Uterus (tissue), 4 donors: Measurements from ENCODE around the gene EGLN2. TPM values are rescaled to one million over a fixed set of nuclear protein-coding genes. Genes with fewer than 3 reads are reported as not detected.
"Not testable (repeated sequence)": the region's sequence is repeated elsewhere in the genome, so short reads cannot be mapped to it uniquely, and the experiment has no call there.

ENCODE experiments used
- DNase-seq, 2 donors: peaks; one replicate each; pipeline ENCODE4 v3.0.0-alpha.2; 2019 to 2020
- H3K27ac ChIP-seq, 2 donors: fragments of 200-600 bp; sonication (generic); 1 replicate in 1 of 2; 2 replicates in 1 of 2; pipeline ENCODE4 v1.5.1; 2016 to 2018
- H3K27me3 ChIP-seq, 2 donors: fragments of 200-600 bp; sonication (generic); one replicate each; pipeline ENCODE4 v1.5.1; 2018 to 2019; ENCODE audit warnings: control low read depth in 1 of 2
- H3K36me3 ChIP-seq, 2 donors: fragments of 200-600 bp; sonication (generic); one replicate each; pipeline ENCODE4 v1.5.1; 2019; ENCODE audit warnings: control low read depth in 1 of 2
- H3K4me1 ChIP-seq, 2 donors: fragments of 200-600 bp; sonication (generic); one replicate each; pipeline ENCODE4 v1.5.1; 2018 to 2019; ENCODE audit warnings: control low read depth in 1 of 2
- H3K4me3 ChIP-seq, 2 donors: fragments of 200-600 bp; sonication (generic); 1 replicate in 1 of 2; 2 replicates in 1 of 2; pipeline ENCODE4 v1.5.1; 2018 to 2019; ENCODE audit warnings: mild to moderate bottlenecking in 1 of 2
- H3K9me3 ChIP-seq, 2 donors: fragments of 200-600 bp; sonication (generic); one replicate each; pipeline ENCODE4 v1.5.1; 2019; ENCODE audit warnings: control low read depth in 1 of 2
- POLR2A ChIP-seq, 2 donors: fragments of 450-650 bp; IDR thresholded peaks; one replicate each; pipeline ENCODE4 v1.6.1; 2016; ENCODE audit warnings: antibody characterized with exemption in 2 of 2, mild to moderate bottlenecking in 1 of 2, moderate library complexity in 1 of 2
- intact Hi-C: fragments of 100-400 bp; cut with DNase I; formaldehyde crosslinking; loops from one replicate; pipeline ENCODE4 v1.15.1; 2023; ENCODE audit warnings: low total_unique reads
- total RNA-seq, 4 donors: library from RNA; depleted of rRNA in 3 of 4; stranded (reverse); fragments of >200 nt in 3 of 4; gene quantifications; one replicate each; pipeline versions ENCODE4 v1.1.0 to v1.2.4, GENCODE V29; 2014 to 2023
- TF ChIP-seq, protein P1 (sequence below), 4 experiments: fragments of 200-600 bp in 2 of 4; fragments of 450-650 bp in 2 of 4; sonication (generic) in 2 of 4; IDR thresholded peaks; one replicate each; pipeline ENCODE4 v1.5.1; 2016 to 2019; ENCODE audit warnings: antibody characterized with exemption in 4 of 4, mild to moderate bottlenecking in 2 of 4, moderate library complexity in 1 of 4
- donor health status: DM: yes; HTN: yes; CAD: no.

Gene EGLN2
- total RNA-seq, 4 donors from 2014 or later, result 33.2 to 164 (median 78.1) TPM

GRCh38 chr19:40811478-40812341 lies 12.7 kb downstream of the EGLN2 start:
- no peaks in the 10 kb centered on the region for H3K36me3 ChIP-seq
- DNase-seq, result peak in 1 of 2 donors; percentile 39
- H3K27me3 ChIP-seq, result no peaks in the 10 kb centered on the region
- peaks cover 0 to 14% of the 10 kb centered on the region in 2 donors for H3K4me1 ChIP-seq
- peak overlapping the region; percentile 72 to 81 for H3K27ac ChIP-seq
- intact Hi-C loops, result no loop called here
- no peaks in the 10 kb centered on the region for H3K9me3 ChIP-seq
- no peak for TF ChIP-seq POLR2A (IDR thresholded peaks at IDR 0.05)
- TF ChIP-seq, protein P1, sequence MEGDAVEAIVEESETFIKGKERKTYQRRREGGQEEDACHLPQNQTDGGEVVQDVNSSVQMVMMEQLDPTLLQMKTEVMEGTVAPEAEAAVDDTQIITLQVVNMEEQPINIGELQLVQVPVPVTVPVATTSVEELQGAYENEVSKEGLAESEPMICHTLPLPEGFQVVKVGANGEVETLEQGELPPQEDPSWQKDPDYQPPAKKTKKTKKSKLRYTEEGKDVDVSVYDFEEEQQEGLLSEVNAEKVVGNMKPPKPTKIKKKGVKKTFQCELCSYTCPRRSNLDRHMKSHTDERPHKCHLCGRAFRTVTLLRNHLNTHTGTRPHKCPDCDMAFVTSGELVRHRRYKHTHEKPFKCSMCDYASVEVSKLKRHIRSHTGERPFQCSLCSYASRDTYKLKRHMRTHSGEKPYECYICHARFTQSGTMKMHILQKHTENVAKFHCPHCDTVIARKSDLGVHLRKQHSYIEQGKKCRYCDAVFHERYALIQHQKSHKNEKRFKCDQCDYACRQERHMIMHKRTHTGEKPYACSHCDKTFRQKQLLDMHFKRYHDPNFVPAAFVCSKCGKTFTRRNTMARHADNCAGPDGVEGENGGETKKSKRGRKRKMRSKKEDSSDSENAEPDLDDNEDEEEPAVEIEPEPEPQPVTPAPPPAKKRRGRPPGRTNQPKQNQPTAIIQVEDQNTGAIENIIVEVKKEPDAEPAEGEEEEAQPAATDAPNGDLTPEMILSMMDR (IDR thresholded peaks at IDR 0.05), result no peak
- H3K4me3 ChIP-seq, result peak overlapping the region; percentile 36 to 40

DNA sequence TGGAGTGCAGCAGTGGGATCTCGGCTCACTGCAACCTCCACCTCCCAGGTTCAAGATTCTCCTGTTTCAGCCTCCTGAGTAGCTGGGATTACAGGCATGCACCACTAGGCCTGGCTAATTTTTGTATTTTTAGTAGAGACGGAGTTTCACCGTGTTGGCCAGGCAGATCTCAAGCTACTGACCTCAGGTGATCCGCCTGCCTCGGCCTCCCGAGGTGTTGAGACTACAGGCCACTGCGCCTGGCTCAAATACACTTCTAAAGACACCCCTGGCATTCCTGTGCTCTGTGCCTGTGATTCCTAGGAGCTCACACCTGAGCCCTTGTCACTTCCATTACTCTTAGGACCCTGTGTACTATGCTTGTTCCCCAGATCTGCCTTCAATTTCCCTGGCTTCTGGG lies 13.6 kb downstream of the EGLN2 start:
- H3K27me3 ChIP-seq, H3K4me3 ChIP-seq, intact Hi-C loops, H3K36me3 ChIP-seq, H3K9me3 ChIP-seq, DNase-seq: not testable (repeated sequence)
- Histone ChIP-seq H3K27ac (peak overlapping the region in 1 of 2 donors; percentile 37), H3K4me1 (peaks cover 0 to 14% of the 10 kb centered on the region in 2 donors)

- intact Hi-C loops, result no loop called here
- peak in 1 of 2 donors; percentile 43 for DNase-seq
Measured at GRCh38 chr19:40813182-40813581, 14.2 kb downstream of the EGLN2 start.

DNA sequence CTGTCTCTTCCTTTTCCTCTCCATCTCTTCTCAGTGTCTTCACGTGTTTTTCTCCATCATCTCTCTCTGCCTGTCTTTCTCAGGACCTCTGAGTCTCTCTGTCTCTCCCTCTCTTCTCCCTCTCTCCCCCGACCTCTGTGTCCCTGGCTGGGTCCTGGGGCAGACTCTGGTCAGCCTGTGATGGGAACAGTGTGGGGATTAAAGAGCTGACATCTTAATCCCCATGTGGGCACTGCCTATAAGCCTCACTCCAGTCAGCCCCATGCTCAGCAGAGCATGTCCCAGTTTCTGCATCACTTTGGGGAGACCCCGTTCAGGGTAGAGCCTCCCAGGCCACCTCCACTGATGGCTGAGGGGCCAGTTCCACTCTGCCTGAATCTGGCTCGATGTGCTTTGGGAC lies 16.2 kb downstream of the EGLN2 start:
- Histone ChIP-seq H3K4me1 (peaks cover 9 to 14% of the 10 kb centered on the region in 2 donors), H3K4me3 (no peak overlapping the region), H3K27me3 (no peaks in the 10 kb centered on the region), H3K9me3 (no peaks in the 10 kb centered on the region), H3K36me3 (no peaks in the 10 kb centered on the region), H3K27ac (no peak overlapping the region)
- no peak for TF ChIP-seq POLR2A (IDR thresholded peaks at IDR 0.05)
- TF ChIP-seq, protein P1 (IDR thresholded peaks at IDR 0.05), result no peak
- DNase-seq, result peak in 1 of 2 donors; percentile 9
- intact Hi-C loops, result no loop called here

More at GRCh38 chr19:40813182-40813581, 14.2 kb downstream of the EGLN2 start:
- H3K36me3 ChIP-seq, result no peaks in the 10 kb centered on the region
- peak overlapping the region in 1 of 2 donors; percentile 37 for H3K27ac ChIP-seq
- H3K27me3 ChIP-seq, result no peaks in the 10 kb centered on the region
- no peak overlapping the region for H3K4me3 ChIP-seq
- no peaks in the 10 kb centered on the region for H3K9me3 ChIP-seq
- H3K4me1 ChIP-seq, result peaks cover 0 to 14% of the 10 kb centered on the region in 2 donors
- TF ChIP-seq POLR2A (IDR thresholded peaks at IDR 0.05), result no peak
- TF ChIP-seq, protein P1 (IDR thresholded peaks at IDR 0.05), result no peak

DNA sequence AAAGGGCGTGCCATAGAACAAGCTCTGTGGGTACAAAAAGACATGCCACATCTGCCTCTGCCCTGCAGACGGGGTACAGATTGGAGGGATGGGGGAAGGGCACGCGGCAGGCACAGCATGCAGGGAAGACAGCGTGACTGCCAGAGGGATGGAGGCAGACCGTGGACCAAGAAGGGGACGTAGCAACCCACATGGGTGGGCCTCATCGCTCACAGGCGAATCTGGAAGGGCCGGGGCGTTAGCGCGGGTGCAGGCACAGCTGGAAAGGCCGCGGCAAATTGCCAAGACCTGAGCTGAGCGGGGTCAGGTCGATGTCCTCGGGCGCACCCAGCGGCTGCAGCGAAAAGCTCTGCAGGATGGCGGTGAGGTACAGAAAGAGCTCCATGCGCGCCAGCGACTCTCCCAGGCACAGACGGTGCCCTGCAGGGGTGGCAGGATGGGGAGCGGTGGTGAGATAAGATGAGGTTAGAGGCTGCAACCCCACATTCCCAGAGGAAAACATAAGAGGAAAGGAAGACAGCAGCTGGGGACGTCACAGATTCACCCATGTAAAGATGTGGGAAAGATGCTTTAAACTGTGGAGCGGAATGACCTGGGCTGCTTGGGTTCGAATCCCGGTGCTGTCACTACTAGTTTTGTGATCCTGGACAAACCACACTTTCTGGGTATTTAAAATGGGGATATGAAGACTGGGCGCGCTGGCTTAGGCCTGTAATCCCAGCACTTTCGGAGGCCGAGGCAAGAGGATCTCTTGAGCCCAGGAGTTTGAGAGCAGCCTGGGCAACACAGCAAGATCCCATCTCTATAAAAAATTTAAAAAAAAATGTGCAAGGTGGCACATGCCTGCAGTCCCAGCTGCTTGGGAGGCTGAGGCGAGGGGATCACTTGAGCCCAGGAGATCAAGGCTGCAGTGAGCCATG lies 19.7 kb downstream of the EGLN2 start:
- peak; percentile 77 to 80 for DNase-seq
- H3K27me3 ChIP-seq, H3K4me1 ChIP-seq, H3K9me3 ChIP-seq, H3K36me3 ChIP-seq, intact Hi-C loops, H3K4me3 ChIP-seq: not testable (repeated sequence)
- peak overlapping the region; percentile 15 to 55 for H3K27ac ChIP-seq
- TF ChIP-seq, protein P1 (IDR thresholded peaks at IDR 0.05), result peak in 3 of 4 experiments; percentile 5 to 48 (median 37)
